ENCODE results near the gene KCNC2. TPM values are rescaled to one million over a fixed set of nuclear protein-coding genes. Genes with fewer than 3 reads are reported as not detected.

The KCNC2 gene
- total and polyA plus RNA-seq, 2 donors (not counting 3 experiments of a cell fraction or from before 2014, with no cell fraction given), result not detected

DNA sequence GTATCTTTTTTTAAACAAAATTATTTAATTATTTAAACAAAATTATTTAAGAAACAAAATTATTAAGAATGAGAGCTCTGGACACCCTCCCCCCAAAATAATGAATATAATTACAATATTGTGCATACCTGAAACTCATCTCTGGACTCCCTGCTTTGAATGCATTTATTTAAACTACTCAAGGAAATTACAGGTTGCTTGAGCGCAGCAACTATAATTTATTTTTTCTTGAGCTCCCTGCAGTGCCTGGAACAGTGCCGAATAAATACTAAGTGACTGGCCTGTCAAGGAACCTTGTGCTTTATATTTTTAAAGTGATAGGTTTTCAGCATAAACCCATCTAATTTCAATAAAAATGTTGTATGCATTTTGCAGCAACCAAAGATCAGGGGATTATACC, 93.9 kb downstream of the KCNC2 start:
- H2AFZ ChIP-seq (ENCODE audit: low read depth, low read length), result no peak overlapping the region
- no peak overlapping the region for H3K27ac ChIP-seq (ENCODE audit: insufficient read depth, low read depth, low read length)
- H3K9me1 ChIP-seq (replicated peaks; ENCODE audit: control insufficient read depth, extremely low read depth, insufficient read depth, low read length), result no peaks in the 10 kb centered on the region
- FAIRE-seq, result no peak
- intact Hi-C loops (cut with micrococcal nuclease) (no loop called here), dilution Hi-C loops (cut with MboI; ENCODE audit: extremely low pct_ligation_motif_present, low sequenced_read_pairs) (no loop called here)
- BruUV-seq (replicated peaks), result no TSS peak
- POLR2A ChIA-PET, result no interaction called here
- H3K9me3 ChIP-seq (replicated peaks; ENCODE audit: control insufficient read depth, insufficient read depth, low read length), result no peaks in the 10 kb centered on the region
- H3K27me3 ChIP-seq (ENCODE audit: control insufficient read depth in 2 of 2, insufficient read depth in 2 of 2, low read length in 2 of 2), result no peaks in the 10 kb centered on the region
- DNase-seq (ENCODE audit: low read depth, low spot score), result no peak
- TF ChIP-seq GATA2 (IDR thresholded peaks at IDR 0.05; ENCODE audit: insufficient read depth, insufficient read length, low read depth, low read length), result no peak
- TF ChIP-seq MYC (IDR thresholded peaks at IDR 0.05; ENCODE audit: low read depth, low read length), result no peak
- TF ChIP-seq POLR2A (IDR thresholded peaks at IDR 0.05; ENCODE audit: low read depth, low read length), result no peak
- no peak for TF ChIP-seq POLR2AphosphoS5 (IDR thresholded peaks at IDR 0.05; ENCODE audit: insufficient read depth, low read depth, low read length)
- TF ChIP-seq JUN (IDR thresholded peaks at IDR 0.05; ENCODE audit: borderline replicate concordance, insufficient read depth, insufficient read length, low read depth), result no peak
- TF ChIP-seq EZH2 (IDR thresholded peaks at IDR 0.05; ENCODE audit: borderline replicate concordance, low read depth, low read length, severe bottlenecking), result no peak
- TF ChIP-seq, protein P1, sequence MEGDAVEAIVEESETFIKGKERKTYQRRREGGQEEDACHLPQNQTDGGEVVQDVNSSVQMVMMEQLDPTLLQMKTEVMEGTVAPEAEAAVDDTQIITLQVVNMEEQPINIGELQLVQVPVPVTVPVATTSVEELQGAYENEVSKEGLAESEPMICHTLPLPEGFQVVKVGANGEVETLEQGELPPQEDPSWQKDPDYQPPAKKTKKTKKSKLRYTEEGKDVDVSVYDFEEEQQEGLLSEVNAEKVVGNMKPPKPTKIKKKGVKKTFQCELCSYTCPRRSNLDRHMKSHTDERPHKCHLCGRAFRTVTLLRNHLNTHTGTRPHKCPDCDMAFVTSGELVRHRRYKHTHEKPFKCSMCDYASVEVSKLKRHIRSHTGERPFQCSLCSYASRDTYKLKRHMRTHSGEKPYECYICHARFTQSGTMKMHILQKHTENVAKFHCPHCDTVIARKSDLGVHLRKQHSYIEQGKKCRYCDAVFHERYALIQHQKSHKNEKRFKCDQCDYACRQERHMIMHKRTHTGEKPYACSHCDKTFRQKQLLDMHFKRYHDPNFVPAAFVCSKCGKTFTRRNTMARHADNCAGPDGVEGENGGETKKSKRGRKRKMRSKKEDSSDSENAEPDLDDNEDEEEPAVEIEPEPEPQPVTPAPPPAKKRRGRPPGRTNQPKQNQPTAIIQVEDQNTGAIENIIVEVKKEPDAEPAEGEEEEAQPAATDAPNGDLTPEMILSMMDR (IDR thresholded peaks at IDR 0.05; ENCODE audit: extremely low read depth in 1 of 2, insufficient read depth in 1 of 2, low read depth in 1 of 2, low read length in 2 of 2), result no peak
- no peak for TF ChIP-seq FOS (IDR thresholded peaks at IDR 0.05; ENCODE audit: borderline replicate concordance, insufficient read depth, low read length)
- TF ChIP-seq, protein P2, sequence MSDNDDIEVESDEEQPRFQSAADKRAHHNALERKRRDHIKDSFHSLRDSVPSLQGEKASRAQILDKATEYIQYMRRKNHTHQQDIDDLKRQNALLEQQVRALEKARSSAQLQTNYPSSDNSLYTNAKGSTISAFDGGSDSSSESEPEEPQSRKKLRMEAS (IDR thresholded peaks at IDR 0.05; ENCODE audit: insufficient read depth, insufficient read length), result no peak
- H3K4me2 ChIP-seq (ENCODE audit: insufficient read depth, low read length), result no peak overlapping the region
- H3K4me3 ChIP-seq (replicated peaks in 1 of 3; ENCODE audit: insufficient read depth in 1 of 3, low read depth in 1 of 3, low read length in 3 of 3), result no peak overlapping the region
- no peak overlapping the region for H3K9ac ChIP-seq (replicated peaks; ENCODE audit: extremely low read depth, insufficient read depth, low read length)
- no peaks in the 10 kb centered on the region for H3K36me3 ChIP-seq (ENCODE audit: control insufficient read depth in 2 of 2, extremely low read depth in 1 of 2, insufficient read depth in 2 of 2, low read length in 2 of 2)
- no peaks in the 10 kb centered on the region for H4K20me1 ChIP-seq (replicated peaks; ENCODE audit: control insufficient read depth, extremely low read depth, insufficient read depth, low read length)
- no peaks in the 10 kb centered on the region for H3K79me2 ChIP-seq (ENCODE audit: control insufficient read depth, insufficient read depth, low read length)
- H3K4me1 ChIP-seq (ENCODE audit: control insufficient read depth, extremely low read depth, insufficient read depth, low read length), result no peaks in the 10 kb centered on the region
- CTCF ChIA-PET, result interaction anchor here (1.2 kb wide), 1 partner anchor 20 kb away, joined by 3 read pairs; no protein-coding TSS in a partner anchor

Data from endothelial cell of umbilical vein (primary cell).